COLO668 (cell line): ENCODE measurements around the gene LGI1.

ENCODE experiments used
- DNase-seq: peaks from one replicate; lab custom pipeline; 2025; ENCODE audit not compliant: unreplicated experiment; lab: John Stamatoyannopoulos, UW

Gene LGI1

DNA sequence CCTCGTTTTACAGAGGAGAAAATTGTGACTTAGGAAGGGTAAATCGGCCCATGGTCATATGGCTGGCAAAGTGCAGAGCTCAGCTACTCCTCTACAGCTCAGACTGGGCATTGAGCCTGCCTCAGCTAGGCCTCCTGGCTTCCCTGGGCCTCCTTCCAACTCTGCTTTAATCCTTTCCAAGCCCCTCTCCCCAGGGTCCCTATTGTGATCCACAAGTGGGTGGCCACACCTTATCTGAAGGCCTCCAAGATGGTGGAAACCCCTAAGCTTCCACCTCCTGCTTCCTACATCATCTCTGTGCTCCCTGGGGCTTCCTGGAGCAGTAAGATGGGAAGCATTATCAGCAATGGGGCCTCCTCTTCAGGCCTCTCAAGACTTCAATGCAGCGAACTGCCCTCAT, 3.0 kb upstream of the LGI1 start:
- no peak for DNase-seq

DNA sequence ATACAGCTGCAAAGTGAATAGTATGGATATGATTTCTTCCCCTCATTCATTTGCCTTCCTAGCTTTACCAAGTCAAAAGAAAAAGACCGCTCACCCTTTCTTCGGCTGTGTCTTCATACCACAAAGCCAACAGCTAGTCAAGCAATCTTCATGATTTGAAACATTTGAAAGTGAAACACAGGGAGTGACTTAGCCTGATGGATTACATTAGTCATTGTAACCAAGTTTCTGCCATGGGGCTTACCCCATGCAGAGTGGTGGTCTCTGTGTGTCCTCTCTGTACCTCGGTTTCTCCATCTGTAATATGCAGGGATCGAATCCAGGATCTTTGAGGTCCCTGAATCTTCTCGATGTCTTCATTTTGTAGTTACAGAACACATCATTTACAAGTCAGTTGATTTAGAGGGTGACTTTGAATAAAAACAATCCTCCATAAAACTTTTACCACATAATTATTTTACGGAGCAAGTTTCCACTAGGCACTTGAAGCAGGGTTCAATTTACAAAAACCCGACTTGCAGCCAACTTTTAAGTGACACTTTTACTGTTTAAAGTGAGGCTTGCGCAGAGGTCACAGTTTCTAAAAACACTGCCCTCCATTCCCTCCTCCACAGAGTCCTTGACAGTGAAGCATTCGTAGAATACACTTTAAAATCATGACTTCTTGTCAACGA, 2.2 kb upstream of the LGI1 start:
- DNase-seq, result no peak

DNA sequence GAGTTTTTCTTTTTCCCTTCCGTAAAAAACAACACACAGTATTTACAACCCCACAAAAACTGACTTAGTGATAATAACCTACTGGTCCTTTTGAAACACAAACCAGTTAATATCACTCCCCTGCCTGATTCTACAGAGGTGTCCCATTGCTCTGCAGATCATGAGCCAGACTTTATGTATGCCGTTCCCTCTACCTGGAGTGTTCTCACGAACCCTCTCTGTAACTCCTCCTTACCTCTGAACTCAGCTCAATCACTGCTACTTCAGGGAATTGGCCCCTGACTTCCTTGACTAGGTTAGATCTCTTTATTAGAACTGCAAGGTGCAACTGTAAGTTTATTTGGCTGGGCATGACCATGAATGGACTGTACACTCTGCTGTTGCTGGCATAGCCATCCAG, 1.6 kb upstream of the LGI1 start:
- no peak for DNase-seq

DNA sequence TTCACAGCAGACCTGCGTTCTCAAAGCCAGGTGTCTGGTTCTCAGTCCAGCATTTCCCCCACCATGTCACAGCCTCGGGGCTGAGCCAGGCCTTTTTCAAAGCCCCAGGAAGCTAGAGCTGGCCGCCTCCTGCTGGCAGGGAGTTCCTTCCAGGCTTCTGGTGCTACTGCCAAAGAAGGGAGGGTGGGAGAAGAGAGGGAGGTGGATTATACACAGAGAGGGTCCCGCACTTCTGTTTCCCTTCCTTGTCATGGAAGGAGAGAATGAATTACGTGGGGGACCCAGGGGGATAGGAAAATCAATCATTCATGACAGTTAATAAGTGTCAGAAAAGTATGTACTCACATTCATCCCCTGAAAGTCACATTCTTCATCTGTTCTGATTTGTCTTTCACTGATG, 600 bp upstream of the LGI1 start:
- no peak for DNase-seq

DNA sequence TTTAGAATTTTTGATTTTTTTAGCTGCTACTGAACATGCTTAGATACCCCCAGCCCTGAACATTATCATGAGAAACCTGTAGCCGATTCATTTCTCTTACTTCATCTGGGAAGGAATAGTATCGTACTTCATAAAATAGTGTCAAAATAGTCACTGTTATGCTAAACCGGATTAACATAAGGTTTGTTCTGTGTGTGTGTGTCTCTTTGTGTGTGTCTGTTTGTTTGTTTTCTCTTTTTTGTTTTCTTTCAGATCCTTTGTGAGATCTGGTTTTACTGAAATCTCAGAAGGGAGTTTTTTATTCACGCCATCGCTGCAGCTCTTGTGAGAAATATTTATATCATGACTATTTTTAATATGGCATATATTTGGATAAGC, 761 bp downstream of the LGI1 start:
- no peak for DNase-seq

DNA sequence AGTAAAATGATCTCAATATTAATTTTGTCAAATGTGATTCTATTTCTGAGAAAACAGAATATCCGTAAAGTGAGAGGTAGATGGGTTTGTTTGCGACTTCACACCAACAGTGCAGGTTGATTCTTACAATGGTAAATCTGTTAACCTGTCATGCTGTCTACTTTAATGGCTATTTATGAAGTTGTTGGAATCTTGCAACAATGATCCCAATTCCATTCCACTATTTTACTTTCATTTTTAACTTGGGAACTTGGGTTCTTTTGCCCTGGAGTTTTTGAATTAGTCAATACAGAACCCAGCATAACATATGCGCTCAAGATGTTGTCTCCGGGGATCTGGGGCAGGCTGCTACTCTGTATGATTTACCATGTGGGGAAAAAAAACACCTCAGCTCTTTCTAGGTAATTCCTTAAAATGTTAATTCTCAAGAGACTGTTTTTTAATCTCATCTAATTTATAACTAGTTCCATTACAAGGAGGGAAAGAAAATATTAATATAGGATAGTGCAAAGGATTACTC, 1.2 kb downstream of the LGI1 start:
- no peak for DNase-seq

DNA sequence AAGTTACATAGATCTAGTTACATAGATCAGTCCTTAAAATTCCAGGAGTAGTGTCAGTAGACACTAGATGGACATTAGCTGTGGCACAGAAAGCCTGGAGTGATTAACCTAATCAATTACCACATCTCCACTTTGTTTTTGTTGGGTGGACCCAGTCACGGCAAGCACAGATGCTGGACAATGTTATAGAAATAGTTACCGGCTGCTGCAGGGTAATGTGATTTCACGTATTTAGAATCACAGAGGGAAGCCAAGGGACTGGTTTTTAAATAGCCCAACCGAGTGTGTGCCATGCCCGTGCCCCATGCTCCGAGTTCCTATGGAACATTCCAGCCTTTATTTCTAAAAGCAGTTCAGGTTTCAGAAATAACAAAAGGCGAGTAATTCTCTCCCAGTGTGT, 2.8 kb downstream of the LGI1 start:
- no peak for DNase-seq

DNA sequence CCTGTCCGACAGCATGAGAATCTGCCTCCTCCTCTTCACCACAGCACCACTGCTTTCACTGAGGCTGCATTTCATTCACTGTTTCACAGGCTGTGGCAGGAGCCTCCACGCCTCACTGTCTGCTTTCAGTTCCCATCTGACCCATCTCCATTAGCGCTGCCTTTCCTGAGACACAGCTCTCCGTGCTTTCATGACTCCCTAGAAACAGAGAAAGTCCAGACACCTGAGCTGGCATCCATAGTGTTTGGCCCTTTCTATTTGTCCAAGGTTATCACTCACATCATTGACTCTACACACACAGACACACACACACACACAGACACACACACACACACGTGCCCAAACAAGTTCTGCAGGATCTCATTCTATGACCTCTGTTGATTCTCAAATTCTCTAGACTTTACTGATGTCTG, 5.2 kb downstream of the LGI1 start:
- DNase-seq, result no peak

DNA sequence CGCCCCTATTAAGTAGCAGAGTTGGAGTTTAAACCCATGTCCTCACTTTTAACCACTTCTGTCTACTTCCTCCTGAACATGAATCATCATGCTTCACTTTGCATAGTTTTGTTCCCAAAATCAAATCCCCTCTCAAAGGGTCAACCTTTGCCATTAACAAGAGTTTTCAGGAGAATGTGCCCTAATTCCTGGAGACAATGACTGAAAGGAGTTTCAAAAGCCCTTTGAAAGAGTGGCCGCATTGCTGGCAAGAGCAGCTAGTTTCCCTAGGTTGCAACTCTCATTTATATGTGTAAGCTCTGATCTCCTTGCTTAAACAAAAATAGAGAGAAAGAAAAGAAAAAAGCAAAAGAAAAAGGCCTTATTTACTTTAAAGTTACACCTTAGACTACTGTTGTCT, 9.2 kb downstream of the LGI1 start:
- DNase-seq, result no peak

DNA sequence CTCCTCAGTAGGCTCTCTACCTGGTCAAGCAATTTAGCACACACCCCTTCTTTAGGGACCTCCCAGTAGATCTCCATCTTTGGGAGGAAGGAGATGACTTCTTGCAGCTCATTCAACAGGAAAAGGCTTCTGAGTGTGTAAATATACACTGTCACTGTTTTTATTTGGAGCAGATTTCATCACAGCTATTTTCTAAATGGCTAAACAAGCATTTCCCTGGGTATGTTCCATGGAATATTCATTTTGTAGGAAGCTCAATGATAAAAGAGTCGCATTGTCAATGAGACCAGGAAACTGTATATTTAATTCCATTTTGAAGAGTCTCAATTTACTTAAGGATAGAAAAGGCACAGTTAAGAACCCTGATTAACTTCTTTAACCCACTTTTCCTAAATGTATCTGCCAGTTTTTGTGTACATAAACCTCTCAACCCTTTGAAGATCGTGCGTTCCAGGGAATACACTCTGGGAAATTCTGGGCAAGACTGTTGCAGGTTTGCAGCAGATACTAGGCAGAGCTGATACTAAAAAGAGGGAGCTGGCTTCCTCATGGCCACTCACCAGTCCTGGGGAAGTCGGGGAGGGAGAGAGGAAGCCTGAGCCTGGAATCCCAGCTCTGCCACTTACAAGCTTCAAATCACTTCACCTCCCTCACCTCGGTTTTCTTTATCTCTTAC, 10.1 kb downstream of the LGI1 start:
- DNase-seq, result no peak

DNA sequence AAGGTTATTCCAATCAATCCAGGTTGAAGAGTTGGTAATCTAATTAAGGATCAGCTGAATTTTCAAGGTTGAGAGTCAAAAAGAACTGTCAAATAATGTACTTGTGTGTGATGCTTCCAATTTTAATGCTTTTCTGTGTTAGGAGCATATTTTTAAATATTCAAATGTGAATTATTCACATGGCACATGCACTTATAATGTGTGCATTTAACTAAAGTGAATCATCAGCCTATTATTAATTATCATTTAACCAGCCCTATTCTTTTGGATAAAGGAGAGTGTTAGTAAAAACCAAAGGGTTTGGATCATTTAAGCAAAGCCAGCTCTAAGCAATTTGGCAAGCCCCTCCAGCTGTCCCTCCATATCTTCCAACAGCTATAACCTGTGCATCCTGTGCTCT, 11.2 kb downstream of the LGI1 start:
- DNase-seq, result no peak

DNA sequence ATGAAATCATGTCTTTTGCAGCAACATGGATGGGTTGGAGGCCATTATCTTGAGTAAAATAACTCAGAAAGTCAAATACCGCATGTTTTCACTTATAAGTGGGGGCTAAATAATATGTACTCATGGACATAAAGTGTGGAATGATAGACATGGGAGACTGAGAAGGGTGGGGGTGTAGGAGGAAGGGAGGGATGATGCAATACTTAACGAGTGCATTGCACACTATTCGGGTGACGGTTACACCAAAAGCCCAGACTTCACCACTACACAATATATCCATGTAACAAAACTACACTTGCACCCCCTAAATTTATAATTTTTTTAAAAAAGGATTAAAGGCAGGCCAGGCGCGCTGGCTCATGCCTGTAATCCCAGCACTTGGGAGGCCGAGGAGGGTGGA, 13.6 kb downstream of the LGI1 start:
- DNase-seq, result no peak

DNA sequence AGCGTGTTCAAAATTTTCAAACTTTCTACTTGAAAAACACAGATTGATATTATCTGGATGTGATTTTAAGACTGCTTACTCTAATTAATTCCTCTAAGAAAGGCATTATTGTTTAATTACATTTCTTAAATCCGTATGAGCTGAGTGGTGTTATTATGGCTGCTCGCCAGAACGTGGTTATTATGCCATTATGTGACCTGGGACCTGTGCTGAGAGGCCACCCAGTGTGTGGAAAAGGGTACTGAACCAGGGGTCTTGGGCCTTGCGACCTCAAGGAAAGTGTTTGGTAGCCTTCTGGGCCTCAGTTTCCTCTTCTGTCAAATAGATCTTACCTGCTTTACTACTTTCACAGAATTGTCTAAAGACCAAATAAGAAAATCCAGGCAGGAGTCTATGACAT, 15.4 kb downstream of the LGI1 start:
- DNase-seq, result no peak

DNA sequence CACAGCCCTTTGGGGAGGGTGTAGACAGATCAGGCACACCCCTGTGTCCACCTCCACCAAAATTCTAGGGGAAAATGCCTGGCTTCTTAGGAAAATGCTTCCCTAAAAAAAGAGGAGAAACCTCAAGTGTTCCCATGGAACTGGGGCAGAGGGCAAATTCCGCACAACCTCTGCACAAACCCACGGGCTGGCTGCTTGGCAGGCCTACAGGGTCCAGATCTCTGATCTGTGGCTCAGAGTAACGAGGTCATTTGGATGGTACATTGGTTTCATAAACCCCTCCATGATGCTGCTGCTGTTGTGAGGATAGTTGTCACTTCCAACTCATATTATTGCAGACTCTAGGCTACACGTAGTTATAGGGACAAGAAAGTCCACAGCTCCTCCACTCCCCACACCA, 16.0 kb downstream of the LGI1 start:
- no peak for DNase-seq

DNA sequence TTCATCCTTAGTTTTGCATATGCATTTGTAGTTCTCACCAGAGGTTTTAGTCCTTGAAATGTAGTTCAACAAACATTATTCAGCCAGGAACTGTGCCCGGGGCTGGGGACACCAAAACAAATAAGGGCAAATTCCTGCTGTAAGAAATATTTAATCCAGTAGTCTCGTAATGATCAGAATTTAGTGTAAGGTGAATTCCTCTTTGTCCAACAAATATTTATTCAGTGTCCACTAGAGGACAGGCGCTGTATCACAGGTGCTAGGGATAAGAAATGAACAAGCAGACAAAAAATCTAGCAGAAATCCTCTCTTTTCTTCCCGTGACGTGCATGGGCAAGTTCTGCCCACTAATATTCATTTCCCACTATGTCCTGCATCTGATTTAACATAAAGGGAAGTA, 17.6 kb downstream of the LGI1 start:
- no peak for DNase-seq

DNA sequence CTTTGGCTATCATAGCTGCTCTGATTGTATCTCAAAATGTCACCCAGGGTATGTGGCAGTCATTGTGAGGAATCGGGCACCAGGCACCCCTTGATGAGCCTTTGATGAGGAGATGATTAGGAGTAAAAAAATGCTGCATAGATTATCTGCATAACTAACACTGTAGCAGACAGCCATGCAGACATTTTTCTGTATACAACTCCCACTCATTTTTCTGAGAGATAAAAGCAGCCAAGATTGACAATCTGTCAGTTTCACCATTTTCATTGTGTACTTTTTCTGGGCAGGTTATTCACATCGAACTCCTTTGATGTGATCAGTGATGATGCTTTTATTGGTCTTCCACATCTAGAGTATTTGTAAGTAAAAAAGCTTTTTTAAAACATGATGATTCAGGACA, 19.4 kb downstream of the LGI1 start:
- no peak for DNase-seq

DNA sequence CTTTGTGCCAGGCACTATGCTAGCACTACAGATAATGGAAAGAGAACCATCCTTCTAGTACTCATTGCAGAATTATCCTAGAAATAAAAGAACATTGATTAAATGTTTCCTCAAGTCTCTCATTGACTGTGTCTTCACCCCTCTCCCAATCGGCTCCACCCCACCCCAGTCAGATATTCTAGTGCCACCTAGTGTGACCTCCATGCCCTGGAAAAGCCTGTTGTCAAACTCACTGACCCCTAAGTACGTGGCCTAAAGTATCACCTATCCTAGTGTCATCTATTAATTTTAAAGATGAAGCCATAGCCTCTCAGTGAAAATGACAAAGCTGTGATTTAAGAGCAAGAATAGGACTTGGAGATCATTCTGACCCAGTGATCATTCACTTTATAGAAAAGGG, 26.3 kb downstream of the LGI1 start:
- DNase-seq, result no peak

DNA sequence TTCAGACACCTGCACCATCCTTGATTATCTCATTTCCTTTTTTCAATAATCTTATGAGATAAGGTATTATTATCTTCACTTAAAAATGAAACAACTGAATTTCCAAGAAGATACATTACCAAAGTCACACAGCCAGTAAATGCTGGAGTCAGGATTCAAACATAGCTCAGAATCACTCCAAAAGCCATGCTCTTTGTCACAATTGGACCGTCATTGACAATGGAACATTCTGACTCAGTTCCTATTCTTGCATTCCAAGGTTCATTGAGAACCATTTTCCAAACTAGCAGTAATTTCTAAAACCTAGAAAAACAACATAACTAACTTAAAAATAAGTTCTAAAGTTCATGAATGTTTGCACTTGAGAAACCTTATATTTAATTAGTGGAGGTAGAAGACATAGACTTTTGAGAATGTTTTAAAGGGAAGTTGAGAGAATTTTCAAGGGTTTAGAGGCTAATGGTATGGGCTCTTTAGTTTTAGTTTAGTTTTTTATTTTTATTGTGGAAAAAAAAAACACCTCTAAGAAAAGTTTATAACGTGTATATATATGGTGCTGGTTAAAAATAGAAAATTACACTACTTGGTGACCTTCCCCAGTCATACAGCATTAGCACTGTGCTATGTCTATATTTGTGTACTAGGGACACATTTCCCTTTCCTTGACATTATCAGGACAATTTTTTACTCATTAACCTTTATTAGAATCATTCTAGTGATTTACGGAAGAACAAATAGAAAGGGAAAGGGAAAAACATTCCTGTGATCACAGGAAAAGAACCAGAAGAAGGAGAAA, 30.9 kb downstream of the LGI1 start:
- DNase-seq, result no peak

DNA sequence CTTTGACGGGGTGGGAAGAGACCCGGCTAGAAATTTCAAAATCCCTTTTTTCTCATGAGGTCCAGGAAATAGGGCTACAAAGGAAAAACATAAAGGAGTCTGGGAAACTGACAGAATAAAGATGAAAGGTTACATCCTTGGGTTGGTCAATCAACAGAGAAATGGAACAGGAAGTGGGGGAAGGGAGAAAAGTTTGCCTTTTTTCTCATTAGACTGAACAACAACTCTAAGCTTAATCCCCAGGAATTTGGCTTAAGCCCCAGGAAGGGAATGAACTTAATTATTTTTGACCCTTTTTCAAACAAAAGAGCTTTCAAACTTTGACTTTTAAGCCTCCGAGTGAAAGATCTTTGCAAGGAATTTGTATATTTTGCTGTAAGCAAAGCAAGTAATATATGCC, 32.7 kb downstream of the LGI1 start:
- no peak for DNase-seq

DNA sequence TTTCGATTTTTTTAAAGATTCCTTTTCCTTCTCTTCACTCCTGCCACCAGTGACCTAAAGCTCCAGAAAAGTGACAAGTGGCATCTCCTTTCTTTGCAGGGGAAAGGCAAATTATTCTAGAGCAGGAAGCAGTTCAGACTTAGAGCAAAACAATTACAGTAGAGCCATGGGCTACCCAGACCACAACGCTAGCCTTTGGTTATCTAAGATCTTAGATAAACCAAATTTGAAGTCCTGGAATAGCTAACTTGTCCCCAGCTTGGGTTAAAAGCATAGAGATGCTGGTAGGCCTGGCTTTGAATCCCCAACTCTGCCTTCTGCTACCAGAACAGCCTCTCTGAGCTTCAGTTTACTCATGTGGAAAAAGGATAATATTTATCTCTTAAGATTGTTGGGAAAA, 38.4 kb downstream of the LGI1 start:
- no peak for DNase-seq

DNA sequence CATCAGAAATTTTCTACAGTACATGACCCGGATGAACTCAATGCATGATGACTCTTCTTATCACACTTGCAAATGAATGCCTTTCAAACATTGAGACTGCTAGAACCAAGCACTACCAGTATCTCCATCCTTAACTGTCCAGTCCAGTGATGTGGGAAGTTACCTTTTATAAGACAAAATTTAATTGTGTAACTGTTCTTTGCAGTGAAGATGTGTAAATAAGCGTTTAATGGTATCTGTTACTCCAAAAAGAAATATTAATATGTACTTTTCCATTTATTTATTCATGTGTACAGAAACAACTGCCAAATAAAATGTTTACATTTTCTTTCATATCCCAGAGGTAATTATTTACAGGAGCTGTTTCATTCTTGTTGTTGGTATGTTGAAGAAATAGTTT, 40.1 kb downstream of the LGI1 start:
- DNase-seq, result no peak

DNA sequence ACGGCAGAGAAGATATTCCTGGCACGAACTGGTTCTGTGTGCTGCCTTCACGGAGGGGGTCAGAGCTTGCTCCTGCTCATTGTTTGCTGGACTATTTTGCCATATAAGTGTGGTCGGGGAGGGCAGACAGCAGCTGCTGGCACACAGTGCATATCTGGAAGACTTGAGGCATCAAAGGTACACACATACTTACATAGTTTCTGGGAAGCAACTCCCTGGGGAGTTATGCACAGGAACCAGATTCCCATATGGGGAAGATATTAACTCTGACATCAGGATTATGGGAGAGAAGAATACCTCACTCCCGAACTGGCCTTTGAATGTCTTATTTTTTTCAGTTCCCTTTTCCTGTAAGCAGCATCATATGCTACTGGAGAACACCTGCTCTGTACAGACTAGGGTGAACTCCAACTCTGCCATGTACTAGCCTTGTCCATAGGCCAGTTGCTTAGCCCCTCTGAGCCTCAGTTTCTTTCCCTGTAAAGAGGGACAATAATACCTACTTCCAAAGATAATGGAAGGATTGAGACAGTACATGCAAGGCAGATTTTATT, 41.5 kb downstream of the LGI1 start:
- no peak for DNase-seq
